ENCODE data around the gene MYLK.

The MYLK gene

GRCh38 chr3:123698813-123699212 is 185.3 kb downstream of the MYLK start:
- no peak for TF ChIP-seq TAF1 (IDR thresholded peaks at IDR 0.05; ENCODE audit: borderline replicate concordance, insufficient read depth, low read length)
- no peak for TF ChIP-seq FOXP2 (optimal IDR thresholded peaks at IDR 0.05; ENCODE audit: borderline replicate concordance, extremely low read depth, extremely low read length, insufficient read depth)
- TF ChIP-seq POLR2AphosphoS5 (IDR thresholded peaks at IDR 0.05; ENCODE audit: low read depth, low read length), result no peak
- TF ChIP-seq REST (IDR thresholded peaks at IDR 0.05; ENCODE audit: insufficient read depth in 1 of 2, low read depth in 2 of 2, low read length in 2 of 2), result no peak

- TF ChIP-seq REST (IDR thresholded peaks at IDR 0.05; ENCODE audit: insufficient read depth in 1 of 2, low read depth in 2 of 2, low read length in 2 of 2), result no peak
- TF ChIP-seq SIN3A (IDR thresholded peaks at IDR 0.05; ENCODE audit: borderline replicate concordance, insufficient read depth, low read length), result no peak
- no peak for TF ChIP-seq POLR2AphosphoS5 (IDR thresholded peaks at IDR 0.05; ENCODE audit: low read depth, low read length)
- TF ChIP-seq TAF1 (IDR thresholded peaks at IDR 0.05; ENCODE audit: borderline replicate concordance, insufficient read depth, low read length), result no peak
- TF ChIP-seq FOXP2 (optimal IDR thresholded peaks at IDR 0.05; ENCODE audit: borderline replicate concordance, extremely low read depth, extremely low read length, insufficient read depth), result no peak
Measured at GRCh38 chr3:123696808-123697207, 187.3 kb downstream of the MYLK start.

GRCh38 chr3:123695731-123696640 is 188.1 kb downstream of the MYLK start:
- TF ChIP-seq REST (IDR thresholded peaks at IDR 0.05; ENCODE audit: insufficient read depth in 1 of 2, low read depth in 2 of 2, low read length in 2 of 2) (no peak), POLR2AphosphoS5 (IDR thresholded peaks at IDR 0.05; ENCODE audit: low read depth, low read length) (no peak), FOXP2 (optimal IDR thresholded peaks at IDR 0.05; ENCODE audit: borderline replicate concordance, extremely low read depth, extremely low read length, insufficient read depth) (no peak), SIN3A (IDR thresholded peaks at IDR 0.05; ENCODE audit: borderline replicate concordance, insufficient read depth, low read length) (no peak), TAF1 (IDR thresholded peaks at IDR 0.05; ENCODE audit: borderline replicate concordance, insufficient read depth, low read length) (no peak)

- TF ChIP-seq SIN3A (IDR thresholded peaks at IDR 0.05; ENCODE audit: borderline replicate concordance, insufficient read depth, low read length) (no peak), REST (IDR thresholded peaks at IDR 0.05; ENCODE audit: insufficient read depth in 1 of 2, low read depth in 2 of 2, low read length in 2 of 2) (no peak), POLR2AphosphoS5 (IDR thresholded peaks at IDR 0.05; ENCODE audit: low read depth, low read length) (no peak), TAF1 (IDR thresholded peaks at IDR 0.05; ENCODE audit: borderline replicate concordance, insufficient read depth, low read length) (no peak), FOXP2 (optimal IDR thresholded peaks at IDR 0.05; ENCODE audit: borderline replicate concordance, extremely low read depth, extremely low read length, insufficient read depth) (no peak)
Measured at GRCh38 chr3:123695152-123695551, 189.0 kb downstream of the MYLK start.

All from PFSK-1 (cell line).